Peyer's patch (tissue), 4 donors: Measurements from ENCODE around the gene DPEP2.

Experiments used
- CTCF ChIP-seq, 6 experiments: fragments of 450-650 bp in 4 of 6; fragments of 200-600 bp in 2 of 6; sonication (generic) in 1 of 6; IDR thresholded peaks; one replicate each; pipeline ENCODE4 v1.5.1; 2017 to 2019; ENCODE audit warnings: antibody characterized with exemption in 6 of 6, mild to moderate bottlenecking in 3 of 6, moderate library complexity in 1 of 6
- POLR2A ChIP-seq, 2 donors: fragments of 450-650 bp; IDR thresholded peaks; one replicate each; pipeline ENCODE4 v1.5.1; 2017; ENCODE audit warnings: antibody characterized with exemption in 2 of 2, mild to moderate bottlenecking in 2 of 2, moderate library complexity in 2 of 2

GRCh38 chr16:68041783-68042182 is 42.5 kb upstream of the DPEP2 start:
- TF ChIP-seq CTCF (IDR thresholded peaks at IDR 0.05): no peak
- no peak for TF ChIP-seq POLR2A (IDR thresholded peaks at IDR 0.05)
